ENCODE data around the gene CAPG.
A peak's percentile ranks its signal among the peaks of the same experiment; 100 is the strongest.

Gene CAPG

DNA sequence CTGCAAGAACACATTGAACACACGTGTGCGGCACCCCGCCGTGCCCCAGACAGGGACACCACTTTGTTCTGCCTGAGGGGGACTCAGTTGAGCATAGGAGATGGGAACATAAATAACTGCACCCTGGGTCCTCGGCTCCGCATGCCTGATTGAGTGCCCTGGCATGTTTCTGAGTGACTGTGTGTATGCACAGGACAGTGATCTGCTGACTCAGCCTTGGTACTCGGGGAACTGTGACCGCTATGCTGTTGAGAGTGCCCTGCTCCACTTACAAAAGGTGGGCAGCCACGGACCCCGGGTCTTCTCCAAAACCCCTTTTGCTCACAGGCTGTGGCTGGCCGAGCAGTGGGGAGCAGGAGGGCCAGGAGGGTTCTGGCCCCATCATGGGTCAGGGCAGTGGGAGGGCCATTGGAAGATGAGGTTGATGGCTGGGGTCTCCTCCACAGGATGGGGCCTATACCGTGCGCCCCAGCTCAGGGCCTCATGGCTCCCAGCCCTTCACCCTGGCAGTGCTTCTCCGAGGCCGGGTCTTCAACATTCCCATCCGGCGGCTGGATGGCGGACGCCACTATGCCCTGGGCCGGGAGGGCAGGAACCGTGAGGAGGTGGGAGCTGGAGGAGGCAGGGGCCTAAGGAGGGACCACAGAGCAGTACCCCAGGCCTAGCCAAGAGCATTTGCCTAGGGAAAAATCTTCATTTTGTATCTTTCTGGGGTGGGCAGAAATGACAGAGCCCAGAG, 25.2 kb upstream of the CAPG start:
- peaks cover 3 to 70% (median 58%) of the 10 kb centered on the region in 4 experiments for H3K4me1 ChIP-seq (ENCODE audit: control extremely low read depth in 1 of 4, control insufficient read depth in 4 of 4, insufficient read depth in 4 of 4, low read length in 3 of 4)
- CTCF ChIA-PET = interaction anchor here (0.7 to 21.4 kb wide), 7 partner anchors 12 to 125 kb away, joined by 3 to 584 read pairs (median 6); partner anchors contain the start of genes GGCX and MAT2A
- H3K4me3 ChIP-seq (ENCODE audit: control insufficient read depth in 1 of 7, extremely low read depth in 1 of 7, insufficient read depth in 4 of 7, low read depth in 2 of 7, low read length in 6 of 7) = no peak overlapping the region
- peak in 2 of 3 donors; percentile 45 to 53 for DNase-seq
- no peak overlapping the region for H3K27ac ChIP-seq (ENCODE audit: insufficient read depth in 1 of 2, low read depth in 1 of 2, low read length in 2 of 2, poor library complexity in 1 of 2, severe bottlenecking in 2 of 2)
- no peaks in the 10 kb centered on the region for H3K36me3 ChIP-seq (ENCODE audit: control insufficient read depth in 4 of 4, insufficient read depth in 4 of 4, low read length in 3 of 4)
- no peaks in the 10 kb centered on the region for H3K9me3 ChIP-seq (ENCODE audit: control extremely low read depth in 1 of 5, control insufficient read depth in 4 of 5, insufficient read depth in 2 of 5, low read depth in 1 of 5, low read length in 4 of 5)
- H3K27me3 ChIP-seq (replicated peaks in 2 of 5; ENCODE audit: control insufficient read depth in 4 of 5, insufficient read depth in 5 of 5, low read length in 4 of 5) = no peaks in the 10 kb centered on the region
- POLR2A ChIA-PET = interaction anchor here (0.8 to 1.8 kb wide), 2 partner anchors 103 to 104 kb away, joined by 6 to 8 read pairs; partner anchors contain the start of gene MAT2A
- WGBS (ENCODE audit: insufficient coverage) = 78% methylated on average over 16 of the region's 21 CpGs

DNA sequence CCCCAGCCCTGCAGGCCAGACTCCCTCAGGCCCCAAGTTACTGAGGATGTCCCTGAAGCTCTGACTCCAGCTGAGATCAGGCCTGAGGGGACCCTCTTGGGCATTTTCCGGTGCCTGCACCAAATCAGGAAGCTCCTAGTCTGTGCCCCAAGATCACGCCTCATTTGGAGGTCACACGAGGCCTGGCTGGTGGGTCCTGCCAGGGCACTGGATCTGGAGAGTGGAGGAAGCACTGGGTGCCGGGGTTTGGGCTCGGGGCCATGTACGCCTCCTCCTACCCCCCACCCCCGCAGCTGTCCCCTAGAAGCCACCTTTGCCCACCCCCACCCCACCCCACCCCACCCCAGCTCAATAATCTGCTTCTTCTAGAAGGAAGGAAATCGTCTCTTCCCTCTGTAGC, 24.5 kb upstream of the CAPG start:
- ChIA-PET CTCF (interaction anchor here (0.7 to 21.4 kb wide), 5 partner anchors 11 to 109 kb away, joined by 3 to 584 read pairs (median 7); partner anchors contain the start of gene MAT2A), POLR2A (interaction anchor here (1.8 kb wide), 1 partner anchor 104 kb away, joined by 8 read pairs; the partner anchor contains the start of gene MAT2A)
- Histone ChIP-seq H3K4me3 (ENCODE audit: control insufficient read depth in 1 of 7, extremely low read depth in 1 of 7, insufficient read depth in 4 of 7, low read depth in 2 of 7, low read length in 6 of 7) (no peak overlapping the region), H3K27ac (ENCODE audit: insufficient read depth in 1 of 2, low read depth in 1 of 2, low read length in 2 of 2, poor library complexity in 1 of 2, severe bottlenecking in 2 of 2) (no peak overlapping the region), H3K27me3 (replicated peaks in 2 of 5; ENCODE audit: control insufficient read depth in 4 of 5, insufficient read depth in 5 of 5, low read length in 4 of 5) (no peaks in the 10 kb centered on the region), H3K36me3 (ENCODE audit: control insufficient read depth in 4 of 4, insufficient read depth in 4 of 4, low read length in 3 of 4) (no peaks in the 10 kb centered on the region), H3K9me3 (ENCODE audit: control extremely low read depth in 1 of 5, control insufficient read depth in 4 of 5, insufficient read depth in 2 of 5, low read depth in 1 of 5, low read length in 4 of 5) (no peaks in the 10 kb centered on the region), H3K4me1 (ENCODE audit: control extremely low read depth in 1 of 4, control insufficient read depth in 4 of 4, insufficient read depth in 4 of 4, low read length in 3 of 4) (peaks cover 3 to 74% (median 63%) of the 10 kb centered on the region in 4 experiments)
- 10% methylated on average over 3 of the region's 8 CpGs for WGBS (ENCODE audit: insufficient coverage)
- DNase-seq = peak in 2 of 3 donors; percentile 35 to 48

DNA sequence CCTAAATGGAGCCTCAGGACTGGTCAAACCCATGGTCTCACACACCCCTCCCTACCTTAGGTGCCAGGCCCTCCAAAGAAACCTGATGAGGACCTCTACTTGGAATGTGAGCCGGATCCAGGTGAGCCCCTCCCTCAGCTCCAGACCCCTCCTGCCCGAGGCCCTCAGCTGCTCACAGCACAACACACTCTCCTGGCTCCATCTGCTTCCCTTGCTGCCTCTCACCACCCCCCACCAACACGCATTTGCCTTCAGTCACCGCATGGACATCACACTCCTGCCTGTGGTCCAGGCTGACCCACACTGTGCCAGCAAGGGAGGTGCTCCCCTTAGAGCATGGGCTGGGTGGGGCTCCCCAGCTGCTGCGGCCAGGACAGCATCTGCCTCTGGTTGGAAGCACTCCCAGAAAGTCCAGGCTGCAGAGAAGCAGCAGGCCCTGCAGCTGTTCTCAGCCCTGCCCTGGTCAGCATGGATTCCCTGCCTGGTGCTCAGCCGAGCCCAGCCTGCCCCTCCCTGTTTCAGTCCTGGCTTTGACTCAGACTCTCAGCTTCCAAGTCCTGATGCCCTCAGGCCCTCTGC, 23.4 kb upstream of the CAPG start:
- H3K27me3 ChIP-seq (replicated peaks in 2 of 5; ENCODE audit: control insufficient read depth in 4 of 5, insufficient read depth in 5 of 5, low read length in 4 of 5) = no peaks in the 10 kb centered on the region
- no peaks in the 10 kb centered on the region for H3K36me3 ChIP-seq (ENCODE audit: control insufficient read depth in 4 of 4, insufficient read depth in 4 of 4, low read length in 3 of 4)
- 92% methylated on average over 5 of the region's 6 CpGs for WGBS (ENCODE audit: insufficient coverage)
- no peaks in the 10 kb centered on the region for H3K9me3 ChIP-seq (ENCODE audit: control extremely low read depth in 1 of 5, control insufficient read depth in 4 of 5, insufficient read depth in 2 of 5, low read depth in 1 of 5, low read length in 4 of 5)
- CTCF ChIA-PET = interaction anchor here (0.8 to 21.4 kb wide), 5 partner anchors 9 to 127 kb away, joined by 3 to 584 read pairs (median 4); partner anchors contain the start of gene MAT2A
- H3K4me3 ChIP-seq (ENCODE audit: control insufficient read depth in 1 of 7, extremely low read depth in 1 of 7, insufficient read depth in 4 of 7, low read depth in 2 of 7, low read length in 6 of 7) = no peak overlapping the region
- POLR2A ChIA-PET = interaction anchor here (1.8 kb wide), 1 partner anchor 105 kb away, joined by 8 read pairs; the partner anchor contains the start of gene MAT2A
- DNase-seq = no peak
- peaks cover 0 to 75% (median 67%) of the 10 kb centered on the region in 4 experiments for H3K4me1 ChIP-seq (ENCODE audit: control extremely low read depth in 1 of 4, control insufficient read depth in 4 of 4, insufficient read depth in 4 of 4, low read length in 3 of 4)
- no peak overlapping the region for H3K27ac ChIP-seq (ENCODE audit: insufficient read depth in 1 of 2, low read depth in 1 of 2, low read length in 2 of 2, poor library complexity in 1 of 2, severe bottlenecking in 2 of 2)

DNA sequence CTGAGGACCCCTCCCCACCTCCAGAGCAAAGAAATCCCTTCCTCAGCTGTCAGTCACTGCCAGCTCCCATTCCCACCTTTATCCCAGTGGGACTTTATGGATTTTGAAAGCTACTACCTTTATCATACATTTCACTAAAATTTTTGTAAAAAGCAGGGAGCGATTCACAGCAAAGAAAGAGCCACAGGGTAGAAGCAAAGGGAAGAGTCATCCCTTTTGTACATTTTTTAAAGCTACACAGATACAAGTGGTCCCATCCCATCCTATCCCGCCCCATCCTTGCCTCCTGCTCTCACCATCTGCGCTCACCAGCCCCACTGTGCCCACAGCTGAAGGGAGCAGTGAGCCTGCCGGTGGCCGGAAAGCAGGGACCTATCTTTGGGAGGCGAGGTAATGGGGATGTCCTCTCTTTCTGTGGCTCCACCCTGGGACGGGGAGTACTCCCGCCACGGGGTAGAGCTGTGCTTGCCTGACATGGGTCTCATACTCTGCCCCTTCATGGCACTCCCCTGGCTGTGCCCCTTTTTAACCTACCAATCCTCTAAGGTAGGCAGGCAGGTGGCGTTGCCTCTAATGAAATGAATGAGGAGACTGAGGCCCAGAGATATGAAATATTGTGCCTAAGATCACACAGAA, 21.5 kb upstream of the CAPG start:
- CTCF ChIA-PET = interaction anchor here (1.0 to 21.4 kb wide), 4 partner anchors 10 to 112 kb away, joined by 3 to 584 read pairs (median 4); partner anchors contain the start of gene MAT2A
- WGBS (ENCODE audit: insufficient coverage) = 88% methylated on average over 9 of the region's 10 CpGs
- DNase-seq = no peak
- POLR2A ChIA-PET = no interaction called here
- Histone ChIP-seq H3K9me3 (ENCODE audit: control extremely low read depth in 1 of 5, control insufficient read depth in 4 of 5, insufficient read depth in 2 of 5, low read depth in 1 of 5, low read length in 4 of 5) (no peaks in the 10 kb centered on the region), H3K4me1 (ENCODE audit: control extremely low read depth in 1 of 4, control insufficient read depth in 4 of 4, insufficient read depth in 4 of 4, low read length in 3 of 4) (peaks cover 6 to 79% (median 60%) of the 10 kb centered on the region in 4 experiments), H3K4me3 (ENCODE audit: control insufficient read depth in 1 of 7, extremely low read depth in 1 of 7, insufficient read depth in 4 of 7, low read depth in 2 of 7, low read length in 6 of 7) (no peak overlapping the region), H3K27ac (ENCODE audit: insufficient read depth in 1 of 2, low read depth in 1 of 2, low read length in 2 of 2, poor library complexity in 1 of 2, severe bottlenecking in 2 of 2) (no peak overlapping the region), H3K36me3 (ENCODE audit: control insufficient read depth in 4 of 4, insufficient read depth in 4 of 4, low read length in 3 of 4) (no peaks in the 10 kb centered on the region), H3K27me3 (replicated peaks in 2 of 5; ENCODE audit: control insufficient read depth in 4 of 5, insufficient read depth in 5 of 5, low read length in 4 of 5) (no peaks in the 10 kb centered on the region)

DNA sequence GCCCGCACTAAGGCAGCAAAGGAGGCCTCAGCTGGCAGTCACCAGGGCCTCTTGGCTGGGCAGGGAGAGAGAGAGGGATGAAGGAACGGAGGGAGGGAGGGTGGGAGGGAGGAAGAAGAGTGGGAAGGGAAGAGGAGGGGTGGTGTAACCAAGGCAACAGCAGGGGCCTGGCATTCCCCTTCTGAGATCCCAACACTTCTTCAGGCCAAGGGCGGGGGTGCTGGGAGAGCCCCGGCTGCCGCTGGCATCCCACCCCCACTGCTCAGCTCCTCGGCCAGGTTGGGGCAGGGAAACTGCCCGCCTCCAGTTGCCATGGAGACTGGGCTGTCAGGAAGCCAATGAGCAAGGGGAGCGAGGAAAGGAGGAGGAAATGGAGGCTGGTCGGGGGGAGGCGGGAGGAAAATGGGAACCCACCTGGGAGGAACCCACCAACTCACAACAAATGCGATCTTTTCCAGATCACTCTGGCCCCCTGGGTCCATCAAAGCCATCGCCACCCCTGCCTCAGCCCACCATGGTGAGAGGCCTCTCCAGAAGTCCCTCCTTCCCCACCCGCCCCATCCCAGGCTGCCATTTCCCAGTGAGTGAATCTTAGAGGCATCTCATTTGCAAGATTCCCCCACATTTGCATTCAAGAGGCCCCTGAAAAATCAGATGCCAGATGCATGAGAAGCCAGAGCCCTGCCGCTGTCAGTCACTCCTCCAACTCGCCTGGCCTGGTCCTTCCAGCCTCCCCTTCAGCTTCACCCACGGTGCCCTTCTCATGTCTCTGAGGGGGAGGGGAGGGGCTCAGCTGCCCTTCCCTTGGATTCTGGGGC, 20.8 kb upstream of the CAPG start:
- Histone ChIP-seq H3K27ac (ENCODE audit: insufficient read depth in 1 of 2, low read depth in 1 of 2, low read length in 2 of 2, poor library complexity in 1 of 2, severe bottlenecking in 2 of 2) (no peak overlapping the region), H3K9me3 (ENCODE audit: control extremely low read depth in 1 of 5, control insufficient read depth in 4 of 5, insufficient read depth in 2 of 5, low read depth in 1 of 5, low read length in 4 of 5) (no peaks in the 10 kb centered on the region), H3K4me3 (ENCODE audit: control insufficient read depth in 1 of 7, extremely low read depth in 1 of 7, insufficient read depth in 4 of 7, low read depth in 2 of 7, low read length in 6 of 7) (no peak overlapping the region), H3K4me1 (ENCODE audit: control extremely low read depth in 1 of 4, control insufficient read depth in 4 of 4, insufficient read depth in 4 of 4, low read length in 3 of 4) (peaks cover 6 to 73% (median 53%) of the 10 kb centered on the region in 4 experiments), H3K36me3 (ENCODE audit: control insufficient read depth in 4 of 4, insufficient read depth in 4 of 4, low read length in 3 of 4) (no peaks in the 10 kb centered on the region), H3K27me3 (replicated peaks in 2 of 5; ENCODE audit: control insufficient read depth in 4 of 5, insufficient read depth in 5 of 5, low read length in 4 of 5) (no peaks in the 10 kb centered on the region)
- POLR2A ChIA-PET = no interaction called here
- 90% methylated on average over 7 of the region's 16 CpGs for WGBS (ENCODE audit: insufficient coverage)
- CTCF ChIA-PET = interaction anchor here (1.0 to 21.4 kb wide), 5 partner anchors 9 to 113 kb away, joined by 3 to 584 read pairs (median 4); partner anchors contain the start of gene MAT2A
- DNase-seq = no peak

DNA sequence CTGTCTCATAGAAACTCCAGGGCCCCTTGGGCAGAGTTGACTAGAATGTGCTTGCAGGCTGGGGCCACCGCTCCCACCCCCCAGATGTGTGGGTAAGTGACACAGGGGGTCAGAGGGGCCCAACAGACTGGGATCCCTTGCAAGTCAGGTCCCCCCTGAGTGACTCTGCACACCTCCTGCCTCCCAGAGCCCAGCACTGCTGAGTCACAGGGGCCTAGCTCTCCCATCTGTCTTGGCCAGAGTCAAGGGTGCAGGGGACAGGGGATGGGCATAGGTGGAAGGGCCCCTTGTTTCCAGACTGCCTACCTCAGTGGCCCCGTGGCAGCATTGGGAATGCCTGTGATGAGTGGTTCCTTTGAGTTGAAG, 19.7 kb upstream of the CAPG start:
- 95% methylated on average over 2 of the region's 2 CpGs for WGBS (ENCODE audit: insufficient coverage)
- Histone ChIP-seq H3K4me1 (ENCODE audit: control extremely low read depth in 1 of 4, control insufficient read depth in 4 of 4, insufficient read depth in 4 of 4, low read length in 3 of 4) (peaks cover 6 to 62% (median 42%) of the 10 kb centered on the region in 4 experiments), H3K36me3 (ENCODE audit: control insufficient read depth in 4 of 4, insufficient read depth in 4 of 4, low read length in 3 of 4) (no peaks in the 10 kb centered on the region), H3K4me3 (ENCODE audit: control insufficient read depth in 1 of 7, extremely low read depth in 1 of 7, insufficient read depth in 4 of 7, low read depth in 2 of 7, low read length in 6 of 7) (no peak overlapping the region), H3K9me3 (ENCODE audit: control extremely low read depth in 1 of 5, control insufficient read depth in 4 of 5, insufficient read depth in 2 of 5, low read depth in 1 of 5, low read length in 4 of 5) (no peaks in the 10 kb centered on the region), H3K27ac (ENCODE audit: insufficient read depth in 1 of 2, low read depth in 1 of 2, low read length in 2 of 2, poor library complexity in 1 of 2, severe bottlenecking in 2 of 2) (no peak overlapping the region), H3K27me3 (replicated peaks in 2 of 5; ENCODE audit: control insufficient read depth in 4 of 5, insufficient read depth in 5 of 5, low read length in 4 of 5) (no peaks in the 10 kb centered on the region)
- DNase-seq = no peak
- ChIA-PET POLR2A (interaction anchor here (1.4 to 2.3 kb wide), 2 partner anchors 7 to 109 kb away, joined by 4 to 10 read pairs; partner anchors contain the start of gene MAT2A), CTCF (interaction anchor here (1.2 to 21.4 kb wide), 5 partner anchors 9 to 114 kb away, joined by 3 to 584 read pairs (median 5); partner anchors contain the start of genes MAT2A and SH2D6)
